SIG-M5 (cell line): ENCODE results near the gene MAMDC2.
"Not testable (repeated sequence)": the region's sequence is repeated elsewhere in the genome, so short reads cannot be mapped to it uniquely, and the experiment has no call there.

Experiments used
- DNase-seq: peaks from one replicate; lab custom pipeline; 2025; lab: John Stamatoyannopoulos, UW

Gene MAMDC2

DNA sequence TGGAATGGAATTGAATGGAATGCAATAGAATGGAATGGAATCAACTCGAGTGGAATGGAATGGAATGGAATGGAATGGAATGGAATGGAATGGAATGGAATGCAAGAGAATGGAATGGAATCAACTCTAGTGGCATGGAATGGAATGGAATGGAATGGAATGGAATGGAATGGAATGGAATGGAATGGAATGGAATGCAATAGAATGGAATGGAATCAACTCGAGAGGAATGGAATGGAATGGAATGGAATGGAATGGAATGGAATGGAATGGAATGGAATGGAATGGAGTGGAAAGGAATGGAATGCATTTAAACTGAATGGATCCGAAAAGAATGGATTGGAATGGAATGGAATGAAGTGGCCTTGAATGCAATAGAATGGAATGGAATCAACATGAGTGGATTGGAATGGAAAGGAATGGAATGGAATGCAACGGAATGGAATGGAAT, 5.5 kb upstream of the MAMDC2 start:
- DNase-seq, result not testable (repeated sequence)

DNA sequence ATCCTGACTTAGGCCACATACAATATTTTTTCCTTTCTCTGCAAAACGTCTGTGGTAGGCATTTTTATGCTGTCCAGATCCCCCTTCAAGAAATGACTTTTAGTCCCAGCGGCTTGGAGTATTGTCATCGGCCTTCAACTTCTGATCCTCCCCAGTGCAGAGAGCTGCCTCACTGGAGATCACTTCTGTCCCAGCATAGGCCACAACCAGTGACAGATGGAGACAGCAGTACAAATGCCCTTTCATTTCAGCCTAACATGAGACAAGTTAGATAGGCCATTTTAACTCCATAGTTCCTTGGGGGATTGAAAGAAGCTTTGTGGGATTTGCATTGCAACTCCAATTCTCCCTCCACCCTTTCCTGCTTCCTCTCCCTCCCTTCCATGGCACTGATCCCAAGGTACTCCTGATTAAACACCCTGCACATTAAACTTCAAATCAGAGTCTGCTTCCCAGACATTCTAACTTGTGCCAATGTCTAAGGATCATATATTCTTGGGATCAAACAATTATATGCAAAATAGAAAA, 3.2 kb upstream of the MAMDC2 start:
- no peak for DNase-seq

DNA sequence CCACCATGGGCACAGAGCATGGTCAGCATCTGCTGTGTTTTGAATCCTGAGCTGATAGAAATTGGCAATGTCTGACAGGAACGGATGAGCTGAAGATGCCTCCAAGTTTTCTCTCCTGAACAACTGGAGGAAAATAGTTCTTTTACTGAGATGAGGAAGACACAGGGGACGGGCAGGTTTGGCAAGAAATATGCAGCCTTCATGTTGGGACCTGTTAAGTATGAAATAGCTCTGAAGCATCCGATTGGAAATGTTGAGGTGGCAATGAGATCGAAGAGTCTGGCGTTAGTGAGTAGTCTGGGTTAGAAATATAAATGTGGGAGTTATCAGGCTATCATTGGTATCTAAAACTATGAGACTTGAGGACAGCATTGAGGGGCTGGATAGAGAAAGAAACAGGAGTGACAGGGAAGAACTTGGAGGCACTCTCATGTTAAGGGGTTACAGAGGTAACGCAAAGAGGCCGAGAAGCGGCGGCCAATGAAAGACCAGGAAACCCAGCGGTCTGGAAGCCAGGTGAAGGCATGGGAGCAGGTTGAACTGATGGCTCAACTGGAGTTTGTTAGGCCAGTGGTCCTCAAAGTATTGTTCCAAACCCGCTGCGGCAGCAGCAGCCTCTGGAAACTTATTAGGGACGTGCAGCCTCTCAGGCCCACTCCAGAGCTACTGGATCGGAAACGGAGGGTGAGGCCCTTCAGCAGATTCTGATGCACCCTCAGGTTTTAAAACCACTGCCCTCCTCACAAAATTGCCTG, 1.0 kb upstream of the MAMDC2 start:
- no peak for DNase-seq

DNA sequence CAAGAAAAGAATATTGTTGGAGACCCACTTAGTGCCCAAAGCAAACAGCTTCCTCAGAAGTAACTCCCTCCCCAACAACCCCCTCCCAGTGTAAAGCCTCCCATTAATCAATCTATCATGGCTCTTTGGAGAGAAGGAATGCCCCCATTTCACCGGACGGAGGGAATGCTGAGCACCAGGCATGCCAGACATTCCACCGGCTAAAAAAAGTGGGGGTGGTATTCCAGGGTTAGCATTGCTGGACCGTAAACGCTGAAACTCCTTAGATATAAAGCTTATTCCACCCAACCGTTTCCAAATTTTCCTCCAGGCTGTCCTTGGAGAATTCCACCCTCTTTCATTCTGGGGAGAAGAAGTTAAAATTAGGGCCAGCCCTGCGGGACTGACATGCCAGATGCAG, 363 bp upstream of the MAMDC2 start:
- no peak for DNase-seq

- DNase-seq, result no peak
Observed at GRCh38 chr9:70044490-70045307, 1.1 kb downstream of the MAMDC2 start.

GRCh38 chr9:70045452-70045851, 1.8 kb downstream of the MAMDC2 start:
- DNase-seq, result no peak

DNA sequence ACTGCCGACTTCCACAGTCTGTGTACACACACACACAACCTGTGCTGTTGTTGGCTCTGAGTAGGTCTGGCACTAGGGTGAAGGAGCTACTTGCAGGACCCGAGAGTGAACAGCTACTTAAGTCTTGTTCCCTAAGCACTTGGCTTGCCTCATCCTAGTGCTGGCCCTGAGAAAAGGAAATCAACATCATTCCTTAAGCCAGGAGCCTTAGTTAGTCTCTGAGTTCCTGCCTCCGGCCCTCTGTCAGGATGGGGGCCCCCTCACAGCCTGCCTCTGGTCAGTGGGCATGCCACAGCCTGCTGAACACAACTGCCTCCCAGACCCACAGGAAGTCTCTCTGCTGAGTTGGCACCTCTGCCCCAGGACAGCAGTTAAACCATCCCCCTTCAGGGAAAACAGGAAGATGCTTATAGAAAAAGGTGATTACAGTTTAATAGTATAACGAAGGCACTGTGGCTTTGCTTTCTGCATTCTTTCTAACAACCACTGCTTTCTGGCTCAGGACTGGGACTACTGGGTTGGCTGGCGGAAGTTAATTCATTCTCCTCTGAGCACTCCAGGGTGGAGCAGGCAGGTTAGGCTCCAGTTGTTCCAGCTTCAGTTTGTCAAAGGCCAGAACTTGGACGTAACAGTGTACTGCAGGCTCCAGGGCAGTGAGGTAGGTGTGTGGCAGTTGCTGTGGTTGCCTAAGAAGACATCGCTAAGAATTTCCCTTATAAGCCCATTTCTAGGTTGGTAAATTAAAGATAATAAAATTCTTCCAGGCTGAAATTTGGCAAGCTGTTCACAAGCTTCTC, 2.8 kb downstream of the MAMDC2 start:
- no peak for DNase-seq

DNA sequence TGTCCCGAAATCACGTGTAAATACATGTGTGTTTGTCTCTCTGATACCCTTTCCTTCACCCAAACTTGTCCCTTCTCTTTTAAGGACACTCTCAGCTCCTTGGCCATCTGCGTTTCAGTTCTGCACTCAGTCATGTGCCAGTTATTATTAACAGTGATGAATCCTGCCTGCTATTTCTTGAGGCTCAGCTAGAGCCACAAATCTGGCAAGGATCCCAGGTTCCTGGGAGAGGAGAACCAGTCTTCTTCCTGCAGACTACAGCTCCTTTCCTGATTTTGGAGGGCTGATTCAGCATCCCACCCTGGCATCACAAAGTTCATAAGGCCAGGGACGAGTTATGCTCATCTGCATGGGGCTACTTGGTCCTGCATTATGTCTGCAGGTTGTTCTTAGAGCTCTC, 5.6 kb downstream of the MAMDC2 start:
- no peak for DNase-seq

- DNase-seq, result no peak
Observed at GRCh38 chr9:70049672-70050271, 6.1 kb downstream of the MAMDC2 start.

DNA sequence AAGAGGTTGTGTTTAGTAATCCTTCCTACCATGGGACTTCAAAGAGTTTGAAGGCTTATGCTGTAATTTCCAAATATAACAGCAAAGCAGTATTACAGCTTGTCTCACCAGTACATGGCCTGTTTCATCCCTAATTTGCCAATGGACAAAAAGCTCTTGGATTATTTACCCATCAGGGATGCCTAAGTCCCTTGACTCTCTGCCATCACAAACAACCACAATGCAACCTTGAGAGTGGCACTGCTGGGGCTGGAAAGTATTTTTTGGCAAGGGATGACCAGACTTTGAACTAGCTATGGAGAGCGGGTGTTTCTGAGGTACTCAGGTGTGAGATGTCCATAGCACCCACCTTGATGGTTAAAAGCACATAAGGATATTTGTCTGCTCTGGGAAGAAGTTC, 9.1 kb downstream of the MAMDC2 start:
- DNase-seq, result no peak

- DNase-seq, result no peak
Observed at GRCh38 chr9:70053864-70054263, 10.2 kb downstream of the MAMDC2 start.

- no peak for DNase-seq
Observed at GRCh38 chr9:70054521-70054920, 10.9 kb downstream of the MAMDC2 start.

- no peak for DNase-seq
Observed at GRCh38 chr9:70055406-70056210, 12.0 kb downstream of the MAMDC2 start.

GRCh38 chr9:70056211-70056944, 12.7 kb downstream of the MAMDC2 start:
- DNase-seq, result no peak

DNA sequence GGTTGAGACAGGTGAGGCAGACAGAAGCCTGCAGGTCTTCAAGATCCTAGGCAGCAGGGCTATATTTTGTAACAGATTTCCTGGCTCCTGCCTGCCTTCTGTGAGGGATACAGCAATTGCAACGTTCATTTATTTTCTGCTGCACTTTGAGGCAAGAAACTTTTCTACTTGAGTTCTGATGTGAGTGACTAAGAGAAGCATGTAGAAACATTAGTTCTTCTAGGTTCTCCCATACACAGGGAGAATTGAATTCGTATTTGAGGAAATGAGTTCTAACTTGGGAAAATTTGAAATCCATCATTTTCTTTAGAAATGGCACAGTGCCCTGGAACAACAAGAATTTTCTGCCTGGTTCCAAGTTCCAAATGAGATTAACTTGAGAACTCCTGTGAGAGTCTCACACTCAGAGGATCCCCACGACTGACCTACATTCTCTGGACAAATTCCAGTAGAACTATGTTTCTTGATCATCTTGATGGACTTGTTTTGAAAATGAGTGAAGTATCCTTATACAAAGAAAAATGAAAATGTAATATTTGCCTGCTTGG, 15.0 kb downstream of the MAMDC2 start:
- DNase-seq, result no peak

- DNase-seq, result no peak
Observed at GRCh38 chr9:70060148-70060882, 16.7 kb downstream of the MAMDC2 start.

- no peak for DNase-seq
Observed at GRCh38 chr9:70060883-70061507, 17.3 kb downstream of the MAMDC2 start.

- DNase-seq, result no peak
Observed at GRCh38 chr9:70061776-70062175, 18.1 kb downstream of the MAMDC2 start.

DNA sequence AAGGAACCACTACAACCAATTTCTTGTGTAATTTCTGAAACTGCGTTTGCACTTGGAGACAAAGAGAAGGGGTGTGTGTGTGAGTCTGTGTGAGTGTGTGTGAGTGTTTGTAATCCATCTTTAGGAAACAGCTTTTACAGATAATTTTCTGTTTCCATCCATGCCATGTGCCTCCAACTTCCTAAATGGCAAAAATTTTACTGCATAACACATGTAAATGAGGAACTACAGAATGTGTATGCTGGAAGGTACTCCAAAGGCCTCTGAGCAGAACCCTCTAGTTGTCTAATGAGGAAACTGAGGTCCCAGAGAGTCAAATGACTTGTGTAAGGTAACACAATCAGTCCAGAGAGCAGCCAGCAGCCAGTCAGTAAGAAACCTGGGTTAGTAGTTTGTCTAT, 20.8 kb downstream of the MAMDC2 start:
- DNase-seq, result no peak
